Mesendoderm (in vitro differentiated cells): ENCODE measurements around the gene LMX1A.
A peak's percentile ranks its signal among the peaks of the same experiment; 100 is the strongest.

Experiments
- DNase-seq: peaks from one replicate; pipeline ENCODE4 v3.0.0; 2013
- H2AK5ac ChIP-seq: 2 replicates; pipeline ENCODE4 v1.6.1; 2013; ENCODE audit warnings: low read length, inconsistent platforms
- H2BK120ac ChIP-seq: 2 replicates; pipeline ENCODE4 v1.6.1; 2013; ENCODE audit warnings: low read depth, mild to moderate bottlenecking, low read length, moderate library complexity, mixed read lengths
- H2BK15ac ChIP-seq: replicated peaks from 2 replicates; pipeline ENCODE4 v1.6.1; 2013; ENCODE audit warnings: low read depth, mild to moderate bottlenecking, moderate library complexity
- H2BK5ac ChIP-seq: 2 replicates; pipeline ENCODE4 v1.6.1; 2013; ENCODE audit warnings: low read length, inconsistent platforms
- H3K18ac ChIP-seq: 2 replicates; pipeline ENCODE4 v1.6.1; 2013; ENCODE audit warnings: mild to moderate bottlenecking, low read length, mixed read lengths
- H3K23ac ChIP-seq: one replicate; pipeline ENCODE4 v1.6.1; 2013; ENCODE audit warnings: low read length
- H3K27ac ChIP-seq: 2 replicates; pipeline ENCODE4 v1.5.1; 2013; ENCODE audit warnings: low read depth, mild to moderate bottlenecking, inconsistent platforms, low read length, moderate library complexity
- H3K27me3 ChIP-seq: 2 replicates; pipeline ENCODE4 v1.6.1; 2013; ENCODE audit warnings: low read length, control low read depth, mild to moderate bottlenecking, inconsistent platforms; ENCODE audit not compliant: insufficient read depth, poor library complexity
- H3K36me3 ChIP-seq: 2 replicates; pipeline ENCODE4 v1.6.1; 2013; ENCODE audit warnings: low read length, inconsistent platforms; ENCODE audit not compliant: control insufficient read depth, insufficient read depth
- H3K4ac ChIP-seq: one replicate; pipeline ENCODE4 v1.6.1; 2013; ENCODE audit warnings: low read depth, mild to moderate bottlenecking, low read length, moderate library complexity
- H3K4me1 ChIP-seq: 2 replicates; pipeline ENCODE4 v1.6.1; 2013; ENCODE audit warnings: low read depth, low read length, inconsistent platforms; ENCODE audit not compliant: control insufficient read depth
- H3K4me2 ChIP-seq: 2 replicates; pipeline ENCODE4 v1.6.1; 2013; ENCODE audit warnings: low read length
- H3K4me3 ChIP-seq: 2 replicates; pipeline ENCODE4 v1.5.1; 2013; ENCODE audit warnings: mild to moderate bottlenecking, low read length
- H3K56ac ChIP-seq: one replicate; pipeline ENCODE4 v1.6.1; 2013; ENCODE audit warnings: low read length
- H3K79me1 ChIP-seq: 2 replicates; pipeline ENCODE4 v1.6.1; 2013; ENCODE audit warnings: low read length, inconsistent platforms
- H3K79me2 ChIP-seq: 2 replicates; pipeline ENCODE4 v1.6.1; 2013; ENCODE audit warnings: mild to moderate bottlenecking, low read length; ENCODE audit not compliant: control insufficient read depth, insufficient read depth
- H3K9ac ChIP-seq: 2 replicates; pipeline ENCODE4 v1.6.1; 2013; ENCODE audit warnings: low read length, inconsistent platforms
- H4K5ac ChIP-seq: one replicate; pipeline ENCODE4 v1.6.1; 2013; ENCODE audit warnings: low read length
- H4K8ac ChIP-seq: one replicate; pipeline ENCODE4 v1.6.1; 2013; ENCODE audit warnings: low read depth, mild to moderate bottlenecking, control low read depth, low read length, moderate library complexity
- WGBS: extraction: QIAGEN DNeasy Blood & Tissue Kit; methylation state at CpG from one replicate; pipeline ENCODE4 v1.1.7; 2013; ENCODE audit warnings: low lambda C conversion rate, missing lambda C conversion rate; ENCODE audit not compliant: insufficient coverage; ENCODE audit errors: extremely low coverage; 5-methylcytosine and 5-hydroxymethylcytosine counted together

LMX1A gene

GRCh38 chr1:165383599-165384405 is 27.3 kb upstream of the LMX1A start:
- H3K4me1 ChIP-seq: no peaks in the 10 kb centered on the region
- no peak overlapping the region for H2BK15ac ChIP-seq
- H3K27ac ChIP-seq: no peak overlapping the region
- H4K5ac ChIP-seq: no peak overlapping the region
- no peaks in the 10 kb centered on the region for H3K79me2 ChIP-seq
- H3K79me1 ChIP-seq: no peaks in the 10 kb centered on the region
- H3K18ac ChIP-seq: no peak overlapping the region
- no peak overlapping the region for H2BK5ac ChIP-seq
- no peak overlapping the region for H3K23ac ChIP-seq
- peaks cover 2% of the 10 kb centered on the region for H3K27me3 ChIP-seq
- no peak overlapping the region for H3K56ac ChIP-seq
- no peak overlapping the region for H3K4ac ChIP-seq
- H3K36me3 ChIP-seq: no peaks in the 10 kb centered on the region
- no peak overlapping the region for H2AK5ac ChIP-seq
- DNase-seq: no peak
- no peak overlapping the region for H4K8ac ChIP-seq
- H3K4me2 ChIP-seq: no peak overlapping the region
- H2BK120ac ChIP-seq: no peak overlapping the region
- H3K4me3 ChIP-seq: no peak overlapping the region
- no peak overlapping the region for H3K9ac ChIP-seq
- no CpG with 5 or more reads among the region's 5 CpGs for WGBS

- Histone ChIP-seq H4K5ac (no peak overlapping the region), H3K4me3 (no peak overlapping the region), H2BK120ac (no peak overlapping the region), H3K9ac (no peak overlapping the region), H3K27me3 (peaks cover 2% of the 10 kb centered on the region), H2AK5ac (no peak overlapping the region), H2BK5ac (no peak overlapping the region), H3K36me3 (no peaks in the 10 kb centered on the region), H3K27ac (no peak overlapping the region), H3K18ac (no peak overlapping the region), H3K23ac (no peak overlapping the region), H3K4me2 (no peak overlapping the region), H2BK15ac (no peak overlapping the region), H3K56ac (no peak overlapping the region), H3K4me1 (no peaks in the 10 kb centered on the region), H3K4ac (no peak overlapping the region), H3K79me1 (no peaks in the 10 kb centered on the region), H3K79me2 (no peaks in the 10 kb centered on the region), H4K8ac (no peak overlapping the region)
- no CpG with 5 or more reads among the region's 6 CpGs for WGBS
- DNase-seq: peak; percentile 33
These were observed 26.6 kb upstream of the LMX1A start for GRCh38 chr1:165383067-165383466.

- no peak overlapping the region for H3K4ac ChIP-seq
- no peaks in the 10 kb centered on the region for H3K36me3 ChIP-seq
- no peaks in the 10 kb centered on the region for H3K4me1 ChIP-seq
- no peaks in the 10 kb centered on the region for H3K27me3 ChIP-seq
- H3K9ac ChIP-seq: no peak overlapping the region
- H3K18ac ChIP-seq: no peak overlapping the region
- H4K5ac ChIP-seq: no peak overlapping the region
- H3K27ac ChIP-seq: no peak overlapping the region
- no peak overlapping the region for H2BK5ac ChIP-seq
- no peak overlapping the region for H3K56ac ChIP-seq
- H3K79me2 ChIP-seq: no peaks in the 10 kb centered on the region
- no peak overlapping the region for H2BK120ac ChIP-seq
- no peak overlapping the region for H2BK15ac ChIP-seq
- H3K4me3 ChIP-seq: no peak overlapping the region
- no peak for DNase-seq
- H2AK5ac ChIP-seq: no peak overlapping the region
- no peak overlapping the region for H3K4me2 ChIP-seq
- no peak overlapping the region for H4K8ac ChIP-seq
- no peaks in the 10 kb centered on the region for H3K79me1 ChIP-seq
- no peak overlapping the region for H3K23ac ChIP-seq
- WGBS: no CpG with 5 or more reads among the region's 6 CpGs
These were observed 25.4 kb upstream of the LMX1A start for GRCh38 chr1:165381745-165382505.

- Histone ChIP-seq H2BK5ac (no peak overlapping the region), H3K79me2 (no peaks in the 10 kb centered on the region), H3K9ac (peak overlapping the region; percentile 72), H3K79me1 (no peaks in the 10 kb centered on the region), H3K4me3 (peak overlapping the region; percentile 32), H3K4me2 (peak overlapping the region; percentile 61), H3K27ac (no peak overlapping the region), H2BK120ac (no peak overlapping the region), H3K56ac (peak overlapping the region; percentile 88), H2BK15ac (no peak overlapping the region), H3K36me3 (no peaks in the 10 kb centered on the region), H3K4me1 (peaks cover 3% of the 10 kb centered on the region), H3K18ac (no peak overlapping the region), H3K23ac (no peak overlapping the region), H4K8ac (no peak overlapping the region), H4K5ac (no peak overlapping the region), H3K27me3 (no peaks in the 10 kb centered on the region), H3K4ac (no peak overlapping the region), H2AK5ac (no peak overlapping the region)
- DNase-seq: no peak
- WGBS: no CpG with 5 or more reads among the region's 12 CpGs
These were observed 20.3 kb upstream of the LMX1A start for GRCh38 chr1:165376811-165377311.

GRCh38 chr1:165376041-165376810 is 19.7 kb upstream of the LMX1A start:
- Histone ChIP-seq H4K5ac (no peak overlapping the region), H3K27ac (peak overlapping the region; percentile 2), H2BK5ac (no peak overlapping the region), H3K56ac (peak overlapping the region; percentile 88), H3K4me3 (peak overlapping the region; percentile 58), H3K23ac (peak overlapping the region; percentile 57), H3K4me1 (peaks cover 3% of the 10 kb centered on the region), H3K18ac (peak overlapping the region; percentile 97), H2BK120ac (peak overlapping the region; percentile 18), H3K79me2 (no peaks in the 10 kb centered on the region), H3K9ac (peak overlapping the region; percentile 75), H3K27me3 (no peaks in the 10 kb centered on the region), H2AK5ac (no peak overlapping the region), H3K4ac (no peak overlapping the region), H3K79me1 (no peaks in the 10 kb centered on the region), H2BK15ac (no peak overlapping the region), H4K8ac (peak overlapping the region; percentile 97), H3K36me3 (no peaks in the 10 kb centered on the region), H3K4me2 (peak overlapping the region; percentile 82)
- DNase-seq: peak; percentile 91
- no CpG with 5 or more reads among the region's 46 CpGs for WGBS
